GM18951 (cell line): ENCODE data around the gene CBFA2T3.

Source experiments
- POLR2A ChIP-seq: IDR thresholded peaks from 4 replicates; pipeline ENCODE4 v1.6.1; 2011; ENCODE audit warnings: mild to moderate bottlenecking; ENCODE audit not compliant: insufficient read length, insufficient read depth; ENCODE audit errors: extremely low read depth
- in situ Hi-C: fragments of 300-500 bp; cut with MboI; formaldehyde crosslinking; loops from one replicate; pipeline ENCODE4 v1.12.0; 2022; ENCODE audit warnings: low sequenced_read_pairs, mixed read lengths, inconsistent platforms; ENCODE audit not compliant: unreplicated experiment

The CBFA2T3 gene

DNA sequence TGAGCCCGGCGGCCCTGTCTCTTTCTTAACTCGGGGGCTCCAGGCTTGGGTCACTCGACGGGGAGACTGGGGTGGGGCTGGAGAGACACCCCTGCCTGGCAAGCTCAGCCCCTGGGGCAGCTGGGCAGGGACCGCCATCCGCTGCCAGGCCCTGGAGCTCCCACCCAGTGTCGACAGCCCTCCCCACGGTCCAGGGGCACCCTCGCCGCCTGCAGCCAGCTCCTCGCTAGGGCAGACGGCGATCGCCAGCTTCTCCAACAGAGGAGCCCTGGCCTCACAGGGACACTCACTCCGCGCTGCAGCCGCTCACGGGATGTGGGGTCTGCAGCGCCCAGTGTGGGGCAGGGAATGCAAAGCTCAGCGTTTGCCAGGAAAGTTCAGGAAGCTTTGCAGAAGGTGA lies 149.3 kb downstream of the CBFA2T3 start:
- in situ Hi-C loops = no loop called here
- TF ChIP-seq POLR2A = no peak

DNA sequence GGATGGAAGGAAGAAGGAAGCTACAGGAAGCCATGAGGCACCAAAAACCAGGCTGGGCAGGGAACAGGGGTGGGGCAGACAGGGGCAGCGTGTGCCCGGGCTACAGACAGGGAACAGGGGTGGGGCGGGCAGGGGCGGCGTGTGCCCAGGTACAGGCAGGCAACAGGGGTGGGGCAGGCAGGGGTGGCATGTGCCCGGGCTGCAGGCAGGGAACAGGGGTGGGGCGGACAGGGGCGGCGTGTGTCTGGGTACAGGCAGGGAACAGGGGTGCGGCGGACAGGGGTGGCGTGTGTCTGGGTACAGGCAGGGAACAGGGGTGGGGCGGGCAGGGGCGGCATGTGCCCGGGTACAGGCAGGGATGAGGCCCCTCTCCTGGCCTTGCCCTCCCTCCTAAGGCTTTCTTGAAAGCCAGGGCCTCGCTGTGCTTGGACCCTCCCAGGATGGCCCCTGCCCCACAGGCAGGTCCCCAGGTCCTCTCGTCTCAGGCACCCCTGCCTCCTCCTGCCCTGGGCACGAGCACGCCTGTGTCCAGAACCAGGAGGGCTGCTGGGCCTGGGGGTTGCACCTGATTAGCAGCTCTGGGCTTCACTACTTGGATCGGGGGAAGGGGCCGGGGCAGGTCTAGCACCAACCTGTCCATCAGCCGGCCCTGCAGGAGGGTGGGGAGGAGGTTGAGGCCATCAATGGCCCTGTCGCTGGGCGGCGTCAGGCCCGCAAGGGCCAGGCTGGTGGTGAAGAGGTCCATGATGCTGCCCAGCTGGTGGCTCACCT lies 150.8 kb downstream of the CBFA2T3 start:
- no peak for TF ChIP-seq POLR2A

DNA sequence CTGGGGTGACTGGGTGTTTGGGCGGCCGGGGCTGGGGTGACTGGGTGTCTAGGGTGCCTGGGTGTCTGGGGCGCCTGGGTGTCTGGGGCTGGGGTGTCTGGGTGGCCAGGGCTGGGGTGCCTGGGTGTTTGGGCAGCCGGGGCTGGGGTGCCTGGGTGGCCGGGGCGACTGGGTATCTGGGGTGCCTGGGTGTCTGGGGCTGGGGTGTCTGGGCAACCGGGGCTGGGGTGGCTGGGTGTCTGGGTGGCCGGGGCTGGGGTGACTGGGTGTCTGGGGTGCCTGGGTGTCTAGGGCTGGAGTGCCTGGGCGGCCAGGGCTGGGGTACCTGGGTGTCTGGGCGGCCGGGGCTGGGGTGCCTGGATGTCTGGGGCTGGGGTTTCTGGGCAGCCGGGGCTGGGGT lies 151.9 kb downstream of the CBFA2T3 start:
- TF ChIP-seq POLR2A = no peak
- in situ Hi-C loops = no loop called here

More for the DNA sequence above, 150.8 kb downstream of the CBFA2T3 start:
- in situ Hi-C loops = no loop called here
